ENCODE measurements around the gene SIRT3.

Gene SIRT3

DNA sequence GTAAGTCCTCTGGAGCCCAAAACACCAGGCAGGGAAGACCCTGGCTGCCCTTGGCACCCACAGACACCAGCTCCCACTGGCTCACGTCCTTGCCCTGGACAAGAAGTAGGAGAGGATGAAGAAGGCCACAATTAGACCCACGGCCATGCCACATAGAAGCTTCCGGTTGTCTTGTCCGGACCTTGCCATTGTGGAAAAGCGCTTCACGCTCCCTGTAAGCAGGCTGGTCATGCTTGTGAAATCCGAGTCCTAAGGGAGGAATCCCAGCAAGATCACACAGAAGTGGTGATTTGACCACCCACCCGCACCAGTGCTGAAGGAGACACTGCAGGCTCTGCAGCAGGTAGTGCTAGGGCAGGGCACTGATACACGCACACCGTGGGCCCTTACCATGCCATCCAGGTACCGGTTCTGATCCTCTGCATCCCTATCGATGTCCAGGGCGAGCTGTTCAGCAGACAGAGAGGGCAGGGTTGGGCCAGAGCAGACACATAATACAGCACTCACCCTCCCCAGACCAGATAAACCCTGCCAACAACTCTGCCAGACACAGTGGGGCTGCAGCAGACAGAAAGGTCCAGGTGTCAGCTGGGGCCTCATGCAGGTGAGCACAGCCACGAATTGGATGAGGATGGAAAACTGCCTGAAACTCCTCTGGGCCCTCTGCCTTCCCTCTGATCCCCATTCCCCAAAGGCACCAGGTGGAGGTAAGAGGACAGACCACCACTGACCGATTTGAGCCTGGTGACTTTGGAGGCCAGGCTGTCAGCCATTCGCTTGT is 30.7 kb downstream of the SIRT3 start:
- TF ChIP-seq, protein P1, sequence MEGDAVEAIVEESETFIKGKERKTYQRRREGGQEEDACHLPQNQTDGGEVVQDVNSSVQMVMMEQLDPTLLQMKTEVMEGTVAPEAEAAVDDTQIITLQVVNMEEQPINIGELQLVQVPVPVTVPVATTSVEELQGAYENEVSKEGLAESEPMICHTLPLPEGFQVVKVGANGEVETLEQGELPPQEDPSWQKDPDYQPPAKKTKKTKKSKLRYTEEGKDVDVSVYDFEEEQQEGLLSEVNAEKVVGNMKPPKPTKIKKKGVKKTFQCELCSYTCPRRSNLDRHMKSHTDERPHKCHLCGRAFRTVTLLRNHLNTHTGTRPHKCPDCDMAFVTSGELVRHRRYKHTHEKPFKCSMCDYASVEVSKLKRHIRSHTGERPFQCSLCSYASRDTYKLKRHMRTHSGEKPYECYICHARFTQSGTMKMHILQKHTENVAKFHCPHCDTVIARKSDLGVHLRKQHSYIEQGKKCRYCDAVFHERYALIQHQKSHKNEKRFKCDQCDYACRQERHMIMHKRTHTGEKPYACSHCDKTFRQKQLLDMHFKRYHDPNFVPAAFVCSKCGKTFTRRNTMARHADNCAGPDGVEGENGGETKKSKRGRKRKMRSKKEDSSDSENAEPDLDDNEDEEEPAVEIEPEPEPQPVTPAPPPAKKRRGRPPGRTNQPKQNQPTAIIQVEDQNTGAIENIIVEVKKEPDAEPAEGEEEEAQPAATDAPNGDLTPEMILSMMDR (IDR thresholded peaks at IDR 0.05; ENCODE audit: low read depth, low read length), result no peak
- no peak for DNase-seq (ENCODE audit: extremely low read depth, low read depth)

DNA sequence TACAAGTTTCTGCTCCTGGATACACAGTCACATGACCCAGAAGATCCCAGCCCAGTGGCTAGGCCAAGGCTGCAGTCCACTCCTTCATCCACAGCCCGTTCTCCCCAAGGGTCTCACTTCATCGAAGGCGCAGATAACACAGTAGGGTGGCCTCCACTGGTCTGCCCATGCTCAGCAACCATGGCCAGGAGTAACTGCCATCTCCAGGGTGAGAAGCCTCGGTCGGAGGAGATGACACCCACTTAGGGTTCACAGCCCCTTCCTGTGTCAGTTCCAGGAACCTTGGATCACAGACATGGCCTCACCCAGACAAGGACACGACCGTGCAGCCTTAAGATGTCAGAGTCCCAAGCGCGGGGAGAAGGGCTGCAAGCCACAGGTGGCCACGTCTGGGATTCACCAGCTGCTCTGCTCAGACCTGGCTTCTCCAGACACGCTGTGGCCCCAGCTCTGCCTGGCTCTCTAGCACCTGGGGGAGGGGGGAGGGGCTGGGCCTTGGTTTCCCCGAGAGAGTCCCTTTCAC is 31.5 kb downstream of the SIRT3 start:
- TF ChIP-seq, protein P1 (IDR thresholded peaks at IDR 0.05; ENCODE audit: low read depth, low read length), result no peak
- DNase-seq (ENCODE audit: extremely low read depth, low read depth), result no peak

DNA sequence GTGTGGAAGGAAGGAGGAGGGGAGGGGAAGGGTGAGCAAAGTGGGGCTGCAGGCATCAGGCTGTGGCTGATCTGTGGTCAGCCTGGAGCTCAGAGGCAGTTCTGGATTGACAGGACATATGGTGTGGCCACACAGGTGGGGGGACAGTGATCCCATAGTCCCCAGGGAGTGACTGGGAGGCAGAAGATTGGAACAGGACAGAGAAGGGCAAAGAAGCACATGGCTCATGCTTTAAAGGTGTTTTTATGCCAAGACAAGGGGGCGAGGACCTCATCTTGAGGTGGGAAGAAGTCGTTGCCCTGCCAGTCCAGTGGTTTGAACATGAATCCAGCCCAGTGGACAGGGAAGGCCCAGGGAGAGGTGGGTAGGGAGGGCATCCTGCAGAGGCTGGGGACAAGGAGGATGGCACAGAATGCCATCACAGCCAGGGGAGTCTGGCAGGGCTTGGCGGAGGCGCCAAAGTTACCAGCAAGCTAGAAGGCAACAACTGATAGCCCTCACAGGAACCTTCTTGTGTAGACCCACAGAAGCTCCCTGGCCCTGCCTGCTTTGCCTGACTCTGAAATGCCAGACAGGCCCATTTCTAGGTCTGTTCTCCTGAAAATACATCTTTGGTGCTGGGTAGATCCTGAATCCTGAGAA is 32.1 kb downstream of the SIRT3 start:
- no peak for DNase-seq (ENCODE audit: extremely low read depth, low read depth)
- TF ChIP-seq, protein P1 (IDR thresholded peaks at IDR 0.05; ENCODE audit: low read depth, low read length), result no peak

DNA sequence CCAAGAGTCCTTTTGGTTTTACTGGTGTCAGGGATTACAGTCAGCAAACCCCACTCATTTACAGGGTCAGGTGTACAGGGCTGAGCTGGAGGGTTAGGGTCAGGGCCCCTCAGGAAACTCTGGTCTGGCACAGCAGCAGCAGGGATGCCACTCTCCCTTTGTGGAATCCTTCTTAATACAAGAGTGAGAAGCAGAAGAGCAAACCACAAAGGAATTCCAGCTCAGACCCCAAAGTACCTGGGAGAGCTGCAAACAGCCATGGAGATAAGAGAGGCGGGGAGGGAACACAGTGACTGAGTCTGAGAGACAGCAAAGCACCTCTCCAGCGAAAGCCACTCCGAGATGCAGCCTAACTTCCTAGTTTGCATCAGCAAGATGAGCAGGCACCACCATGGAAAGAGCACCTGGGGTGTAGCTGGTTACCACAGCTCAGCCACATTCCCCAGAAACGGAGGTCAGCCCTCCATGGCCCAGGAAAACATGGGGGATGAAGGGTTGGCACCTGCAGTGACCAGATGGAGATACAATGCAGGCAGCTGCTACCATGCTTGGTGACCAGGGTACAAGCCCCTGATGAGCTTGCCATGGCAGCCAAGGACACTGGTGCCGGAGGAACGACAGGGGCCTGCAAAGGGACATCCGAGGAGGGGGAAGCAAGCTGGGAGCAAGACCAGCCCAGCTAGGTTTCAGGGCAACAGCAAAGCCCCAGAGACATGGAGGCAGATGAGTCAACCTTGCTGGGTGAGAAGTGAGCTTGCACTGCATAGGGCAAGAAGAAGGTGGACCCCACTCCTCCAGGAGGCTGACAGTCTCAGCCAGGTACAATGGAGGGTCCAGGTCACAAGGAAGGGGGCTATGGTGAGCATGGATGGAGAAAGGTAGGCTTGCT is 32.8 kb downstream of the SIRT3 start:
- TF ChIP-seq, protein P1 (IDR thresholded peaks at IDR 0.05; ENCODE audit: low read depth, low read length), result no peak
- no peak for DNase-seq (ENCODE audit: extremely low read depth, low read depth)

DNA sequence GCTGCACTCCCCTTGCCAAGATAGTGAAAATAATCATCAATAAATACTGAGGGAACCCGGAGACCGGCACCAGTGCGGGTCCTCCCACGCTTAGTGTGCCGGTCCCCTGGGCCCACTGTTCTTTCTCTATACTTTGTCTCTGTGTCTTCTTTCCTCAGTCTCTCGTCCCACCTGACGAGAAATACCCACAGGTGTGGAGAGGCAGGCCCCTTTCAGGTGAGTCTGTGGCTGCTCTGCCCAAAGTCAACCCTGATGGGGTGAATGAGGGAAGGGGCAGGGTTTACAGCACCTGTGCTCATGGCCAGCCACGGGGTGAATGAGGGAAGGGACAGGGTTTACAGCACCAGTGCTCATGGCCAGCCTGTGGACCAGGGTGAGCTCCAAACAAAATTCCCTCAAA is 33.7 kb downstream of the SIRT3 start:
- DNase-seq (ENCODE audit: extremely low read depth, low read depth), result no peak
- TF ChIP-seq, protein P1 (IDR thresholded peaks at IDR 0.05; ENCODE audit: low read depth, low read length), result no peak

DNA sequence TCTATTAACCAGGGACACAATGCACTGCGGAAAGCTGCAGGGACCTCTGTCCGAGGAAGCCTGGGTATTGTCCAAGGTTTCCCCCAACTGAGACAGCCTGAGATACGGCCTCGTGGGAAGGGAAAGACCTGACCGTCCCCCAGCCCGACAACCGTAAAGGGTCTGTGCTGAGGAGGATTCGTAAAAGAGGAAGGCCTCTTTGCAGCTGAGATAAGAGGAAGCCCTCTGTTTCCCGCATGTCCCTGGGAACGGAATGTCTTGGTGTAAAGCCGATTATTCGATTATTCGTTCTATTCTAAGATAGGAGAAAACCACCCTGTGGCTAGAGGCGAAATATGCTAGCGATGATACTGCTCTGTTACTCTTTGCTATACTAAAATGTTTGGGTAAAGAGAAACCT is 34.2 kb downstream of the SIRT3 start:
- TF ChIP-seq, protein P1 (IDR thresholded peaks at IDR 0.05; ENCODE audit: low read depth, low read length), result no peak
- no peak for DNase-seq (ENCODE audit: extremely low read depth, low read depth)
